KMS-11 (cell line): Measurements from ENCODE around the gene SFRP2.

ENCODE experiments used
- H2AFZ ChIP-seq: fragments of 200-600 bp; sonication (generic); 2 replicates; pipeline ENCODE4 v1.6.1; 2016; ENCODE audit warnings: antibody characterized with exemption, mixed run types, low read depth
- H3K27ac ChIP-seq: fragments of 200-600 bp; sonication (generic); 2 replicates; pipeline ENCODE4 v1.6.1; 2016; ENCODE audit warnings: mild to moderate bottlenecking, mixed run types
- H3K27me3 ChIP-seq: fragments of 200-600 bp; sonication (generic); 2 replicates; pipeline ENCODE4 v1.6.1; 2017; ENCODE audit warnings: mild to moderate bottlenecking, low read depth, mixed run types, moderate library complexity; ENCODE audit not compliant: insufficient read depth
- H3K36me3 ChIP-seq: fragments of 200-600 bp; sonication (generic); 2 replicates; pipeline ENCODE4 v1.6.1; 2017; ENCODE audit warnings: mild to moderate bottlenecking, mixed run types; ENCODE audit not compliant: insufficient read depth
- H3K4me1 ChIP-seq: fragments of 200-600 bp; sonication (generic); 2 replicates; pipeline ENCODE4 v1.6.1; 2016; ENCODE audit warnings: mild to moderate bottlenecking, low read depth, mixed run types; ENCODE audit not compliant: poor library complexity, severe bottlenecking
- H3K4me2 ChIP-seq: fragments of 200-600 bp; sonication (generic); 2 replicates; pipeline ENCODE4 v1.7.0; 2016; ENCODE audit warnings: mild to moderate bottlenecking, mixed run types
- H3K4me3 ChIP-seq: fragments of 200-600 bp; sonication (generic); IDR thresholded peaks from 2 replicates; pipeline ENCODE4 v1.6.1; 2017; ENCODE audit warnings: low read depth, low read length, mixed read lengths; ENCODE audit not compliant: insufficient read depth
- H3K79me2 ChIP-seq: fragments of 200-600 bp; sonication (generic); 2 replicates; pipeline ENCODE4 v1.6.1; 2016; ENCODE audit warnings: low read depth, mixed run types; ENCODE audit not compliant: insufficient read depth
- H3K9ac ChIP-seq: fragments of 200-600 bp; sonication (generic); 2 replicates; pipeline ENCODE4 v1.6.1; 2016; ENCODE audit warnings: mild to moderate bottlenecking, mixed run types
- H4K20me1 ChIP-seq: fragments of 200-600 bp; sonication (generic); 2 replicates; pipeline ENCODE4 v1.6.1; 2016; ENCODE audit warnings: mild to moderate bottlenecking, mixed run types; ENCODE audit not compliant: insufficient read depth
- TF ChIP-seq, protein P1 (sequence below): fragments of 200-600 bp; sonication (generic); conservative IDR thresholded peaks from 2 replicates; pipeline ENCODE4 v1.6.1; 2017; ENCODE audit warnings: low read depth, mild to moderate bottlenecking, antibody characterized with exemption, low read length, moderate library complexity, mixed read lengths

Gene SFRP2

DNA sequence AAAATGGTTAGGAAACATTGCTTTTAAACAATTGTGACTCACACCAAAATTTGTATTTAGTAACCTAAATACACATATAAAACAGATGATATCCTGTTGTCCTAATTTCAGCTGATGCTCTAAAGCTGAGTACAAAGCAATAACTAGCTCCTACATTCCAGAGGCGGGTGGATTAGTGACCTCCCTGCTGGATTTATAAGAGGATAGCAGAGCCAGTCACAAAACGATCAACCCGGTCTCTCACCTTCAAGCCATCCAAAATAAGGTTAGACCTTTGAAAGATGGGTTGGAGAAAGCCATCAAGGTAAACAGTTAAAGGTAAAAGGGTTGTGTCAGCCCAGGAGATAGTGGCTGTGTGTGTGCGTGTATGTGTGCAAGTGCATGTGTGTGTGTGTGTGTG is 43.2 kb upstream of the SFRP2 start:
- Histone ChIP-seq H3K9ac (no peak overlapping the region), H4K20me1 (no peaks in the 10 kb centered on the region), H3K4me2 (no peak overlapping the region), H3K79me2 (no peaks in the 10 kb centered on the region), H3K4me3 (no peak overlapping the region), H2AFZ (no peak overlapping the region), H3K4me1 (no peaks in the 10 kb centered on the region), H3K27me3 (no peaks in the 10 kb centered on the region), H3K36me3 (no peaks in the 10 kb centered on the region), H3K27ac (no peak overlapping the region)
- TF ChIP-seq, protein P1, sequence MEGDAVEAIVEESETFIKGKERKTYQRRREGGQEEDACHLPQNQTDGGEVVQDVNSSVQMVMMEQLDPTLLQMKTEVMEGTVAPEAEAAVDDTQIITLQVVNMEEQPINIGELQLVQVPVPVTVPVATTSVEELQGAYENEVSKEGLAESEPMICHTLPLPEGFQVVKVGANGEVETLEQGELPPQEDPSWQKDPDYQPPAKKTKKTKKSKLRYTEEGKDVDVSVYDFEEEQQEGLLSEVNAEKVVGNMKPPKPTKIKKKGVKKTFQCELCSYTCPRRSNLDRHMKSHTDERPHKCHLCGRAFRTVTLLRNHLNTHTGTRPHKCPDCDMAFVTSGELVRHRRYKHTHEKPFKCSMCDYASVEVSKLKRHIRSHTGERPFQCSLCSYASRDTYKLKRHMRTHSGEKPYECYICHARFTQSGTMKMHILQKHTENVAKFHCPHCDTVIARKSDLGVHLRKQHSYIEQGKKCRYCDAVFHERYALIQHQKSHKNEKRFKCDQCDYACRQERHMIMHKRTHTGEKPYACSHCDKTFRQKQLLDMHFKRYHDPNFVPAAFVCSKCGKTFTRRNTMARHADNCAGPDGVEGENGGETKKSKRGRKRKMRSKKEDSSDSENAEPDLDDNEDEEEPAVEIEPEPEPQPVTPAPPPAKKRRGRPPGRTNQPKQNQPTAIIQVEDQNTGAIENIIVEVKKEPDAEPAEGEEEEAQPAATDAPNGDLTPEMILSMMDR: no peak

DNA sequence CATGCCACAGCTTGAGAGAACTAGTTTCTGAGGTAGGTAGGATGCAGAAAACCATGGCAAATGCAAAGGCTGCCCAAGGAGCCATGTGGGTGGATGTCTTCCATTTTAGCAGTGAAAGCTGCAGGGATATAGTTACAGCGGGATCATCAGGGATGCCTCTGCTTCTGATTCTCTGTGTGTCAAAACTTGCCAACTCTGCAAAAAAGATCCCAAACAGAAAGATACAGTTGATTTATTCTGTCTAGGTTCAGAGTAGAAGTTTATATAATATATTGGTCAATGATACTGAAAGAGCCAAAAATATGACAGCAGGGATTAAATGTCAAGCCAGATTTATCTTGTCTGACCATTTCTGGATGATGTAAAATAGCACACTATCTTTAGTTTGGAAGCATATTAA is 42.4 kb upstream of the SFRP2 start:
- H2AFZ ChIP-seq: no peak overlapping the region
- H3K9ac ChIP-seq: no peak overlapping the region
- no peaks in the 10 kb centered on the region for H3K36me3 ChIP-seq

DNA sequence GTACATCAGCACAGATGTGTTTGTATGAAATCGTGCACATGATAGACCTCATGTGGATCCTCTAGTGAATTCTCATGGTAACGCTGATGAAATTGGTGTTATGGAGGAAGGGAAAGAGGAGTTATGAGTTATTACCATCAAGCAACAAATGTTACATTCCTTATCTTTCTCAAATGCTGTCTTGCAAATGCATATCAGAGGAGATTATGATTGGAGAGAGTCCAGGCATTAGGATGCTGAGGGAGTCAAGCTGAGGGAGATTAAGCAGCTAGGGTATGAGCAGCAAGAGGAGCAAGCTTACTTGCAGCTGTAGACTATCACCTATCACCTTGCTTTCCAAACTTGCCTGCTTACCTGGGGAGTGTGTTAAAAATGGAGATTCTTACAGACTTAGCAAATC is 36.8 kb upstream of the SFRP2 start:
- no peaks in the 10 kb centered on the region for H3K27me3 ChIP-seq
- H2AFZ ChIP-seq: no peak overlapping the region

More for the DNA sequence above, 42.4 kb upstream of the SFRP2 start:
- H3K4me3 ChIP-seq: no peak overlapping the region
- TF ChIP-seq, protein P1: no peak
- no peaks in the 10 kb centered on the region for H3K79me2 ChIP-seq
- H3K27ac ChIP-seq: no peak overlapping the region
- no peak overlapping the region for H3K4me2 ChIP-seq
- H3K27me3 ChIP-seq: no peaks in the 10 kb centered on the region
- no peaks in the 10 kb centered on the region for H4K20me1 ChIP-seq
- H3K4me1 ChIP-seq: no peaks in the 10 kb centered on the region

DNA sequence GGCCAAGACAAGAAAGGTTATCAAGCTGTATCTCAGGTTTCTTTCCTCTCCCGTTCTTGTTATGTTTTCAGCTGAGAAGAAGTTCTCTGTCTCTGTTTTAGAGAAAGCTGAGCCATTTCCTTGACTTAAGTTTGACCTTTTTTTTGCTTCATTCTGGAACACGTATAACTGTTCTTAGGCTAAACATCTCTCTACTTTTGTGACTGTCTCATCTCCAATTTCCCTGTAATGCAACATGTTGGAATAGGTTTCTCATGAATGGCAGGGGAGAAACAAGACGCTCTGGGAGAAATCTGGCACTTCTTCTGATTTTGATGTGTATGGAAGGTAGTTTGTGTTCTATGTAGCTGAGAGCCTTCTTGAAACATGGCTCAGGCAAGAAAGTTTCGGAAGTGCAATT is 36.2 kb upstream of the SFRP2 start:
- Histone ChIP-seq H2AFZ (no peak overlapping the region), H3K9ac (no peak overlapping the region), H3K4me3 (no peak overlapping the region), H3K79me2 (no peaks in the 10 kb centered on the region), H4K20me1 (no peaks in the 10 kb centered on the region), H3K27ac (no peak overlapping the region), H3K4me2 (no peak overlapping the region), H3K27me3 (no peaks in the 10 kb centered on the region), H3K36me3 (no peaks in the 10 kb centered on the region), H3K4me1 (no peaks in the 10 kb centered on the region)
- TF ChIP-seq, protein P1: no peak

More for the DNA sequence above, 36.8 kb upstream of the SFRP2 start:
- Histone ChIP-seq H3K27ac (no peak overlapping the region), H3K4me1 (no peaks in the 10 kb centered on the region), H3K4me2 (no peak overlapping the region), H4K20me1 (no peaks in the 10 kb centered on the region), H3K4me3 (no peak overlapping the region), H3K36me3 (no peaks in the 10 kb centered on the region), H3K79me2 (no peaks in the 10 kb centered on the region), H3K9ac (no peak overlapping the region)
- TF ChIP-seq, protein P1: no peak
